Amniotic epithelial cell (primary cell): Measurements from ENCODE around the gene NRDE2.
"Not testable (repeated sequence)": the region's sequence is repeated elsewhere in the genome, so short reads cannot be mapped to it uniquely, and the experiment has no call there.

ENCODE experiments used
- DNase-seq: peaks from one replicate; pipeline ENCODE4 v3.0.0-alpha.2; 2010; ENCODE audit warnings: low read depth

NRDE2 gene

GRCh38 chr14:90274019-90274418 is 57.7 kb downstream of the NRDE2 start:
- DNase-seq, result no peak

GRCh38 chr14:90273532-90273931 is 58.2 kb downstream of the NRDE2 start:
- DNase-seq, result no peak

- DNase-seq, result no peak
These were observed 59.2 kb downstream of the NRDE2 start for GRCh38 chr14:90272523-90272922.

GRCh38 chr14:90268420-90268819 is 63.3 kb downstream of the NRDE2 start:
- no peak for DNase-seq

GRCh38 chr14:90266441-90267154 is 65.1 kb downstream of the NRDE2 start:
- no peak for DNase-seq

- no peak for DNase-seq
These were observed 67.8 kb downstream of the NRDE2 start for GRCh38 chr14:90263748-90264449.

- peak; percentile 95 for DNase-seq
These were observed 75.2 kb downstream of the NRDE2 start, which contains the start of gene PSMC1 for GRCh38 chr14:90256354-90257131. PSMC1 (plus strand) TSS chr14:90256553; CDS start chr14:90256598, 45 bp downstream.

- no peak for DNase-seq
These were observed 75.9 kb downstream of the NRDE2 start for GRCh38 chr14:90255871-90256270.

- DNase-seq, result no peak
These were observed 77.9 kb downstream of the NRDE2 start for GRCh38 chr14:90253826-90254225.

- no peak for DNase-seq
These were observed 83.1 kb downstream of the NRDE2 start for GRCh38 chr14:90248594-90248993.

- not testable (repeated sequence) for DNase-seq
These were observed 84.3 kb downstream of the NRDE2 start for GRCh38 chr14:90247441-90247840.

- no peak for DNase-seq
These were observed 84.8 kb downstream of the NRDE2 start for GRCh38 chr14:90246936-90247335.

- DNase-seq, result no peak
These were observed 89.3 kb downstream of the NRDE2 start for GRCh38 chr14:90242444-90242843.

- DNase-seq, result peak; percentile 17
These were observed 92.6 kb downstream of the NRDE2 start for GRCh38 chr14:90239139-90239538.

- DNase-seq, result peak; percentile 34
These were observed 96.4 kb downstream of the NRDE2 start for GRCh38 chr14:90235179-90235976.

GRCh38 chr14:90229942-90230341 is 101.8 kb downstream of the NRDE2 start:
- DNase-seq, result not testable (repeated sequence)

- no peak for DNase-seq
These were observed 103.3 kb downstream of the NRDE2 start for GRCh38 chr14:90228478-90228877.
